ENCODE measurements around the gene POLR2J.
"Not testable (repeated sequence)": the region's sequence is repeated elsewhere in the genome, so short reads cannot be mapped to it uniquely, and the experiment has no call there.

POLR2J gene

DNA sequence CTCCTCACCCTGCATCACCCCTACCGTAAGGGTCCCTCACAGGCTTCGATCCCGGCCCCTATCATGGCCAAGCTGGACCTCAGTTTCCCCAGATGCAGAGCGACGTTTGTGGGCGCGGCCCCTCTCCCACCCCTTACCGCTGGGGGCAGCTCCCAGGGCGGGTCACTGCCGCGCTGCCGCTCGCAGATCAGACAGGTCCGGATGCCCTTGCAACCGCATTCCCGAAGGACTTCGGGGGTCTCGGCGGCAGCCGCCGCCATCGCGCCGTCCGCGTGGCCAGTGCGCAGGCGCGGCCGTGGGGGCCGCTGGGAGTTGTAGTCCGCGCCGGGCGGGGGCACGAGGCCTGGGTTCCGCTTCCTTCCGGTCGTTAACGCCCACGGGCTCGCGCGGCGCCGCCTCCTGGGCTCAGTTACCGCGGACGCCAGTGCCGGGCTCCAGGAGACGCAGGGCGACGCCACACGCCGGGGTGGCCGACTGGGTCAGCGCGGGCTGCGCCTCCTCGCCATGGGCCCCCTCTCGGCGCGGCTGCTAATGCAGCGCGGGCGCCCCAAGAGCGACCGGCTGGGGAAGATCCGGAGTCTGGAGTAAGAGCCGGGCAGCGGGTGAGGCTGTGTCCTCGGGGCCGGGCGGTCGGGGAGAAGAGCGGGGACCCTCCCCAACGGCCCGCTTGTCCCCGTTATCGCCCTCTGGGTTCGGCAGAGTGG is 14.0 kb downstream of the POLR2J start, which contains the start of the genes ALKBH4 and LRWD1:
ALKBH4 (minus strand) TSS at position 287 of the 704 bp plus-strand sequence; CDS start at position 260, 27 bp downstream.
LRWD1 (plus strand) TSS at position 408 of the 704 bp plus-strand sequence; CDS start at position 505, 97 bp downstream.
- DNase-seq = peak; percentile 89

- no peak for DNase-seq
Observed at GRCh38 chr7:102463841-102464576, 14.7 kb downstream of the POLR2J start.

DNA sequence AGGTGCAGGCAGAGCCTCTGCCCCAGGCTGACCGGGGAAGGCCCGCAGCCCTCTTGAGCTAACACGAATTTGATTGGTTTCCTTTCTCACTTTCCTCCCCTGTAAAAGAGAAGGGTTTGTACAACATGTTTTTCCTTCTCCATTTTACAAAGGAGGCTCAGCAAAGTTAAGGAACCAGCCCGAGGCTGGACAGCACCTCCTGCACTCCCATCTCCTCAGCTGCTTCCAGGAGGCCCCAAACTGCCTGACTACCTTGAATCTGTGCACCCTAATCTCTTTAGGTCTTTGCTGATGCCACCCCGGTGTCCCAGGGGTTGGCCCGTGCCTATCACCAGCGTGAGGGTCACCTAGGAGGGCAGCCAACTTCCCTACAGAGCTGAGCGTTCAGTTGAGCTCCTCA is 18.3 kb downstream of the POLR2J start:
- DNase-seq = no peak

DNA sequence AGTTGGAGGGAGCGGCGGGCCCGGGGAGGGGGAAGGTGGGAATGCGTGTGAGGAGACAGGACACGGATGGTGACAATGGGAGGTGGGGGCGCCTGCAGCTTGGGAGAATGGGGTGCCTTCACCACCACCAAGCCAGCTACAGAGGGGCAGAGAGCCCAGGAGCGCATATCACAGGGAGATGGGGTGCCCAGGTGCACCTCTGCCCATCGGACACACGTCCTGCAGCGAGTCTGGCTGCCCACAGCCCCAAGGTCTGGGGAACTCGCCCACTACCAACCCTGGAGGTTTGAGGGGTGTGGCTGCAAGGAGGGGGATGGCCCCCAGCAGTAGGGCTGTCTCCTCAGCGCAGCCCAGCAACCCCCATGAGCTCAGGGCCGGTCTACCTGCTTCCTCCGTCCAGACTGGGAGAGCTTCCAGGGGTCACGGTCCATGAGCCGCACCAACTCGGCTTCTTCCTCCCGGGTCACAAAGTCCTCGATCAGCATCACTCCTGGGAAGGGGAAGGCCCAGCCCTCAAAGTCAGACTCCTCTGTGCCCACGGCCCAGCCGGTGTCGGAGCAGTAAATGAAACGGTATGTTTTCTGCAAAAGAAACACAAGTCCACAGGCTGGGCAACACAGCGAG is 19.4 kb downstream of the POLR2J start:
- no peak for DNase-seq

GRCh38 chr7:102457352-102457924 is 21.3 kb downstream of the POLR2J start:
- no peak for DNase-seq

GRCh38 chr7:102456327-102456726 is 22.4 kb downstream of the POLR2J start:
- DNase-seq = no peak

DNA sequence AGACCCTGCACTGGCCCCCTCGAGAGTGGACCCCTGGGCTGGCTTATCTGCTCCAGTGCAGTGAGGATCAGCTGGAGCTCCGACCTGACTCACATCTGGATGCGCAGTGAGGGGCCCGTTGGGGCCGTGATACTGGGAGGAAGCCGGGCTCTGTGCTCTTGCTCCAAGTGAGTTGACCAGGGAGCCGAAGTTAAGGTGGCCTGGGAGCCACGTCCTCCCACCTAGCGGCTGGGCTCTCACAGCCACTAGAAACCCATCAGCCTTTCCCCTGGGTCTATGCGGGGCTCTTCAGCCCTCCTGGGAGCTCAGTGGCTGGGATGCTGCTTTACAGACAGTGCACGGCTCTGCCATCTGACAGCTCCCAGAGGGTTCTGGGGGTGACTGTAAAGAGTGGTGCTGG is 23.1 kb downstream of the POLR2J start:
- no peak for DNase-seq

- DNase-seq = not testable (repeated sequence)
Observed at GRCh38 chr7:102454932-102455331, 23.8 kb downstream of the POLR2J start.

DNA sequence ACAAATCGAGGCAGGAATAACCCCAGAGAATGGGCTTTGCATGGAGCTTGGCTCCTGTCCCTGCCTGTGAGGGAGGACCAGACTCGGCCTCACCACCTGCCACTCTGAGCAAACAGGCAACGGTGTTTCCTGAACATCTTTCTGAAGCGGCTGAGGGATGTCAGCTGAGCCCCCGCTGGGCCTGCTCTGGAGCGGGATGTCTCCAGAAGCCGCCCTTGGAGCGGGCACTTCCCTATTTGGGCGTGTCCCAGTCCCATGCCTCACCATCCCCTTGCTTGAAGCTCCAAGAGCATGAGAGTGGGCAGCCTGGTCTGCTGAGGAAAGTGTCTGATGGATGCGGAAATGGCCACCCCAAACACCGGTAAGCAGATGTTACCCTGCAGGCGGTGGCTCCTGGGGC is 24.3 kb downstream of the POLR2J start:
- DNase-seq = peak; percentile 56

GRCh38 chr7:102453319-102453718 is 25.4 kb downstream of the POLR2J start:
- DNase-seq = no peak

GRCh38 chr7:102452451-102452850 is 26.3 kb downstream of the POLR2J start:
- DNase-seq = no peak

DNA sequence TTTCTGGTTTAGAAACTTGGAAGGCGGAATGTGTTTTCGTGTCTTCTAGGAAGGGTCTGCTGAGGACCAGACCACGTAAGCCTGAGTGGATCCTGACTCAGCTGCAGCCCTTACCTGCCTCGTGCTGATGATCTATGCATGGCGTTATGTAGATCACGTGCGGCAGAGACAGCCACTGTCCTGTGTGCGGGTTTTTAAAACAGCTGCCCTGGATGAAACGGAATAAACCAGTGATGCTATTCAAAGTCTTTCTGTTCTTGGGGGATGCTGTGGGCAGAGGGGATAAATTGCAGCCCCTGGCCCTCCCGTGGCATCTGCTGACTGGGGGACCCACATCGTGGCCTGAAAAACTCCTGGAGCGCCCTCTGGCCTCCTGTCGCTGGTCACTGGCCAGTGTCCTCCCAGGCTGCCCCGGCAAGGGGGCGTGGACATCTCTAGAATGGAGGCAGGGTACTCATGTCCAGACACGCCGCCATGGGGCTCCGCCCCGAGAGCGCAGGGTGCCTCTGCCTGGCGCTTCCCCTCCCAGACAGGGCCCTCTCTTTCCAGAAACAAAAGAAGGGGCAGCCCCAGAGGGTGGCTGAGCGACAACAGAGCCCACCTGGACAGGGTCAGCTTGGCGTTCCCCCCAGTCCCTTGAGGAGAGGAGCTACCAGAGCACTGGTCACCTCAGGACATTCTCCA is 27.2 kb downstream of the POLR2J start:
- peak; percentile 54 for DNase-seq

- DNase-seq = no peak
Observed at GRCh38 chr7:102450242-102450641, 28.5 kb downstream of the POLR2J start.

DNA sequence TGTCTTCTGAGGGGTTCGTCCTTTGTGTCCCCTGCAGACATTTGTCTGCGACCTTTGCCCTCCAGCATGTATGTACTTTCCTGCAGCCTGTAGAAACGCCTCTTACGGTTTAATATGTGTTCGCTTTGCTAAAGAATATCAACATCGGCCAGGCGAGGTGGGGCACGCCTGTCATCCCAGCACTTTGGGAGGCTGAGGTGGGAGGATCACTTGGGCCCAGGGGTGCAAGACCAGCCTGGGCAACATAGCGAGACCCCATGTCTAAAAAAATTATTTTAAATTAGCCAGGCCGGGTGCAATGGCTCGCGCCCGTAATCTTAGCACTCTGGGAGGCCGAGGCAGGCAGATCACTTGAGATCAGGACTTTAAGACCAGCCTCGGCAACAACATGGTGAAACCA is 29.6 kb downstream of the POLR2J start:
- DNase-seq = no peak

DNA sequence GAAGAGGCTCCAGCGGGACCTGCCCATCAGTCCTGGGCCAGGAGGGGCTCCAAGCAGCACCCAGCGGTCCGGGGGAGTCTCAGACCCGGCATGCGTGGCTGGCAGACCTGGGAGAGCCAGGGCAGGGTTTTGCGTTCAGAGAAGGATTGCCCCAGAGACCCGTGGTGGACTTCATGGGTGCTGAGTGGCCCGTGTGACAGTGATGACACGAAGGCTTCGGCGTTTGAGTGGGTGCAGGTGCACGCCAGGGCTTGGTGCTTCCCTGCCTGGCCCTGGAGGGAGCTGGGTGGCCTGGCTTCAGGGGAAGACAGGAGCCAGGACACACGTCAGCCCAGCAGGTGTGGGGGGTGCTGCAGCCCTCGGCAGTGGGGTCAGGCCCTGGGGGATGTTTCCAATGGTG is 31.4 kb downstream of the POLR2J start:
- DNase-seq = no peak

DNA sequence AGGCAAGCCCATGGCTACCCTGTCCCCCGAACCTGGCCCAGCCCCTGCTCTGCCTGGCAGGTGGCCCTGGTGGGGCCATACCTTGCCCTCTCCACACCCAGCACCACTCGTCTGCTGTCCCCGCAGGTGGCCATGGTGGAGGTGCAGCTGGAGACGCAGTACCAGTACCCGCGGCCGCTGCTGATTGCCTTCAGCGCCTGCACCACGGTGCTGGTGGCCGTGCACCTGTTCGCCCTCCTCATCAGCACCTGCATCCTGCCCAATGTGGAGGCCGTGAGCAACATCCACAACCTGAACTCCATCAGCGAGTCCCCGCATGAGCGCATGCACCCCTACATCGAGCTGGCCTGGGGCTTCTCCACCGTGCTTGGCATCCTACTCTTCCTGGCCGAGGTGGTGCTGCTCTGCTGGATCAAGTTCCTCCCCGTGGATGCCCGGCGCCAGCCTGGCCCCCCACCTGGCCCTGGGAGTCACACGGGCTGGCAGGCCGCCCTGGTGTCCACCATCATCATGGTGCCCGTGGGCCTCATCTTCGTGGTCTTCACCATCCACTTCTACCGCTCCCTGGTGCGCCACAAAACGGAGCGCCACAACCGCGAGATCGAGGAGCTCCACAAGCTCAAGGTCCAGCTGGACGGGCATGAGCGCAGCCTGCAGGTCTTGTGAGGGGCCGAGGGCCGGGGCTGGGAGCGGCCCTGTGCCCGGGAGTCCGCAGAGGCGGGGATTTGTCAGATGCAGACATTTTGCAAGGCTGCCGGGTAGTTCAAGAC is 32.1 kb downstream of the POLR2J start:
- no peak for DNase-seq

GRCh38 chr7:102445674-102446071 is 33.0 kb downstream of the POLR2J start:
- no peak for DNase-seq

GRCh38 chr7:102444961-102445673 is 33.6 kb downstream of the POLR2J start:
- no peak for DNase-seq

DNA sequence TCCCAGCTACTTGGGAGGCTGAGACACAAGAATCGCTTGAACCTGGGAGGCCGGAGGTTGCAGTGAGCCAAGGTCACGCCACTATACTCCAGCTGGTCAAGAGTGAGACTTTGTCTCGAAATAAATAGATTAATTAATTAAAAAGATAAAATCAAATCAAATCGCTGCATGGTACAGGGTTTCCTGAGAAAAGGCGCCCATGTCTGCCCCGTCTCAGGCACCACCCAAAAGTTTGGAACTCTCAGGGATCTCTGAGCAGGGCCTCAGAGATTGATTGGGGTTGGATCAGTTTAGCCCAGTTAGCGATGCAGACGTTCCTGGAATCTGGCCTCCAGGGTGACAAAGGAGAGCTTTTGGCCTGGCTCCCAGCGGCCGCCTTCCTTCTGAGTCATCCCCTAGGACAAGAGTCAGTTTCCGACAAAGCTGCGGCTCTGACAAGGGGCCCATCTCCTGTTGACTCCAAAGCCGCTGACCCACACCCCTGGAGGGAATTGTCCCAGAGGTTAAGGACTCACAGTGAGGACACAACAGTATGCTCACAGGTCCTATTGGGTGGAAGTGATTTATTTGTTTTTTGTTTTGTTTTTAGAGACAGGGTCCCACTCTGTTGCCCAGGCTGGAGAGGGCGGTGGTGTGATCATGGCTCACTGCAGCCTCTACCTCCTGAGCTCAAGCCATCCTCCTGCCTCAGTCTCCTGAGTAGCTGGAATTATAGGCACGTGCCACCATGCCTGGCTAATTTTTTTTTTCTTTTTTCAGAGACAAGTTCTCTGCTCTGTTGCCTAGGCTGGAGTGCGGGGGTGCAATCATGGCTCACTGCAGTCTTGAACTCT is 38.5 kb downstream of the POLR2J start:
- no peak for DNase-seq

GRCh38 chr7:102436118-102436517 is 42.6 kb downstream of the POLR2J start:
- no peak for DNase-seq
